Spleen (tissue), 11 donors: ENCODE results near the gene SLC5A7. TPM values are rescaled to one million over a fixed set of nuclear protein-coding genes. Genes with fewer than 3 reads are reported as not detected.

Experiments
- DNase-seq: peaks from one replicate; pipeline ENCODE4 v3.0.0-alpha.2; 2020
- H3K27ac ChIP-seq, 8 donors: fragments of 200-600 bp; sonication (generic) in 7 of 8; 1 replicate in 4 of 8; 2 replicates in 4 of 8; pipeline versions ENCODE4 v1.5.0 to v1.8.0; 2016 to 2021; ENCODE audit warnings: inconsistent platforms in 4 of 8, mild to moderate bottlenecking in 4 of 8, moderate library complexity in 1 of 8
- H3K27me3 ChIP-seq, 7 donors: fragments of 200-600 bp; sonication (generic) in 6 of 7; replicated peaks in 1 of 7; 1 replicate in 4 of 7; 2 replicates in 3 of 7; pipeline versions ENCODE4 v1.5.0 to v1.8.0; 2016 to 2021; ENCODE audit warnings: inconsistent platforms in 3 of 7, mild to moderate bottlenecking in 1 of 7
- H3K36me3 ChIP-seq, 6 donors: fragments of 200-600 bp; sonication (generic) in 5 of 6; 1 replicate in 4 of 6; 2 replicates in 2 of 6; pipeline versions ENCODE4 v1.5.0 to v1.8.0; 2016 to 2021; ENCODE audit warnings: inconsistent platforms in 2 of 6
- H3K4me1 ChIP-seq, 6 donors: fragments of 200-600 bp; sonication (generic) in 5 of 6; 1 replicate in 3 of 6; 2 replicates in 3 of 6; pipeline versions ENCODE4 v1.5.0 to v1.8.0; 2016 to 2021; ENCODE audit warnings: inconsistent platforms in 3 of 6
- H3K4me3 ChIP-seq, 8 donors: fragments of 200-600 bp; sonication (generic) in 7 of 8; 1 replicate in 4 of 8; 2 replicates in 4 of 8; pipeline versions ENCODE4 v1.5.0 to v1.8.0; 2016 to 2021; ENCODE audit warnings: inconsistent platforms in 4 of 8, mild to moderate bottlenecking in 4 of 8, moderate library complexity in 2 of 8
- H3K9me3 ChIP-seq, 8 donors: fragments of 200-600 bp; sonication (generic) in 7 of 8; 1 replicate in 4 of 8; 2 replicates in 4 of 8; pipeline versions ENCODE4 v1.5.0 to v1.8.0; 2016 to 2021; ENCODE audit warnings: inconsistent platforms in 4 of 8
- POLR2A ChIP-seq, 3 donors: fragments of 450-650 bp; IDR thresholded peaks; one replicate each; pipeline ENCODE4 v1.5.1; 2017; ENCODE audit warnings: antibody characterized with exemption in 3 of 3, mild to moderate bottlenecking in 1 of 3
- POLR2AphosphoS5 ChIP-seq, 3 donors: sonication (generic); formaldehyde crosslinking; IDR thresholded peaks; one replicate each; pipeline ENCODE4 v1.5.1; 2017; ENCODE audit warnings: antibody characterized with exemption in 3 of 3
- WGBS, 5 donors: extraction: QIAGEN DNeasy Blood & Tissue Kit in 3 of 5; methylation state at CpG; one replicate each; pipeline versions ENCODE4 v1.1.5 to v1.1.7; 2013 to 2018; 5-methylcytosine and 5-hydroxymethylcytosine counted together
- intact Hi-C: fragments of 100-400 bp; cut with DNase I; formaldehyde crosslinking; loops from one replicate; pipeline ENCODE4 v1.15.0; 2023; ENCODE audit warnings: low total_unique reads
- polyA plus RNA-seq, 3 donors: library from polyadenylated mRNA; stranded (reverse); fragments of 200-250 nt; gene quantifications; one replicate each; pipeline ENCODE4 v1.2.1, GENCODE V29; 2013
- total RNA-seq, 7 donors: library from RNA; depleted of rRNA in 3 of 7; stranded (reverse); fragments of >200 nt in 3 of 7; fragmentation: NEBNext Ultra II Directional in 4 of 7; extraction: Animal tissue kit (Norgen Biotek cat#: 25700) in 4 of 7; gene quantifications; one replicate each; pipeline versions ENCODE4 v1.1.0 to v1.2.1, GENCODE V29; 2016 to 2021
- TF ChIP-seq, protein P1 (sequence below), 11 experiments: fragments of 200-600 bp in 7 of 11; fragments of 450-650 bp in 4 of 11; sonication (generic) in 4 of 11; IDR thresholded peaks in 8 of 11; conservative IDR thresholded peaks in 3 of 11; 1 replicate in 7 of 11; 2 replicates in 4 of 11; pipeline versions ENCODE4 v1.4.0 to v1.8.0; 2016 to 2021; ENCODE audit warnings: antibody characterized with exemption in 11 of 11, inconsistent platforms in 4 of 11, mild to moderate bottlenecking in 1 of 11
- donor health status: healthy with polysubstance abuse.
- donor health status: DM: no; HTN: no; CAD: no; lungs with moderate emphysema.
- donor health status: DM: no; HTN: no; CAD: no.
- donor health status: Bipolar disorder and iron deficiency.
- donor health status: healthy.
- donor health status: DM: no; HTN: no; CAD: no.
- donor health status: DM: yes; HTN: yes; CAD: no.

SLC5A7 gene
- total and polyA plus RNA-seq, 10 donors, result 0.02 TPM; not detected in 9

DNA sequence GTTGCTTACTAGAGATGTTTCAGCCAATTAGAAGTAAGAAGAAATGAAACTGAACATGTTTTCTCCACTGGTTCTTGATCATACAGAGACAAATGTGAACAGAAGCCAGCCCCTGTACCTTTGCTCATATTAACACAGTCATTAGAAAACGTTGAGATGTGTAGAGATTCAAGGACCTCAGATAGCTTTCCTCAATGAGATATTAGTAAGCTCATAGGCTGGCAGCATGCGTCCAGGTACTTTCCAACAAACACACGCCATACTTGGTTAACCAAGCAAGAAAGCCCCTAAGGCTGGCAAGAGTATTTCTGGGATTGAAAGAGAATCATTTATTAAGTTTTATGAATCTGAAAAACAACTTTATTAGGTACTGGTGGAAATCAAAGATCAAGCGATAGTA, 37.5 kb downstream of the SLC5A7 start:
- 71 to 87% (median 80%) methylated on average over 4 of the region's 4 CpGs for WGBS, 5 donors
- intact Hi-C loops, result no loop called here
- no peaks in the 10 kb centered on the region for H3K27me3 ChIP-seq
- no peaks in the 10 kb centered on the region for H3K9me3 ChIP-seq
- H3K4me1 ChIP-seq, result no peaks in the 10 kb centered on the region
- H3K36me3 ChIP-seq, result no peaks in the 10 kb centered on the region
- TF ChIP-seq, protein P1, sequence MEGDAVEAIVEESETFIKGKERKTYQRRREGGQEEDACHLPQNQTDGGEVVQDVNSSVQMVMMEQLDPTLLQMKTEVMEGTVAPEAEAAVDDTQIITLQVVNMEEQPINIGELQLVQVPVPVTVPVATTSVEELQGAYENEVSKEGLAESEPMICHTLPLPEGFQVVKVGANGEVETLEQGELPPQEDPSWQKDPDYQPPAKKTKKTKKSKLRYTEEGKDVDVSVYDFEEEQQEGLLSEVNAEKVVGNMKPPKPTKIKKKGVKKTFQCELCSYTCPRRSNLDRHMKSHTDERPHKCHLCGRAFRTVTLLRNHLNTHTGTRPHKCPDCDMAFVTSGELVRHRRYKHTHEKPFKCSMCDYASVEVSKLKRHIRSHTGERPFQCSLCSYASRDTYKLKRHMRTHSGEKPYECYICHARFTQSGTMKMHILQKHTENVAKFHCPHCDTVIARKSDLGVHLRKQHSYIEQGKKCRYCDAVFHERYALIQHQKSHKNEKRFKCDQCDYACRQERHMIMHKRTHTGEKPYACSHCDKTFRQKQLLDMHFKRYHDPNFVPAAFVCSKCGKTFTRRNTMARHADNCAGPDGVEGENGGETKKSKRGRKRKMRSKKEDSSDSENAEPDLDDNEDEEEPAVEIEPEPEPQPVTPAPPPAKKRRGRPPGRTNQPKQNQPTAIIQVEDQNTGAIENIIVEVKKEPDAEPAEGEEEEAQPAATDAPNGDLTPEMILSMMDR (IDR thresholded peaks at IDR 0.05 in 8 of 11, conservative IDR thresholded peaks at IDR 0.05 in 3 of 11), result no peak
- no peak for TF ChIP-seq POLR2AphosphoS5 (IDR thresholded peaks at IDR 0.05)
- no peak for TF ChIP-seq POLR2A (IDR thresholded peaks at IDR 0.05)
- no peak for DNase-seq
- no peak overlapping the region for H3K27ac ChIP-seq
- H3K4me3 ChIP-seq, result no peak overlapping the region

GRCh38 chr2:108026092-108026794, 39.9 kb downstream of the SLC5A7 start:
- Histone ChIP-seq H3K9me3 (peaks cover 0 to 3% (median 0%) of the 10 kb centered on the region in 8 donors), H3K27ac (no peak overlapping the region)
- WGBS, 5 donors, result 83 to 96% (median 93%) methylated on average over 1 of the region's 1 CpG

DNA sequence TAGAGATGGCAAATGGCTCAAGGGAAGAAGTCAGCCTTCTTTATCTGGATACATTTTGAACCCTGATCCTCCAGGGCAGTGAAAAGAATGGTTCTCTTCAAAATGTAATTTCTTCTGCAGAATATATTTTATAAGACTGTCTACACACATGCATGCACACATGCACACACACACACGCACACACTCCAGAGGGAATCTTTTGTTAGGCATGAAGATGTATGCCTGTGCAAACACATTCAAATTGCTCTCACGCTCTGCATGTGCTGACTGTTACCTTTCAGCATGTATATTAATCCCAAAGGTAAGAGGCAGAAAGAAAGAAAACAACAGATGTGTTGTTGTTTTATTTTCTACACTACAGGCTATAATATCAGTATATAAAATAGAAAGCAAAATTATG, 43.2 kb downstream of the SLC5A7 start:
- H3K4me1 ChIP-seq, result no peaks in the 10 kb centered on the region
- H3K27ac ChIP-seq, result no peak overlapping the region
- no peak overlapping the region for H3K4me3 ChIP-seq
- intact Hi-C loops, result no loop called here
- H3K27me3 ChIP-seq, result no peaks in the 10 kb centered on the region
- 83 to 93% (median 91%) methylated on average over 2 of the region's 2 CpGs for WGBS, 5 donors
- no peak for DNase-seq
- H3K9me3 ChIP-seq, result peaks cover 0 to 13% (median 3%) of the 10 kb centered on the region in 8 donors
- TF ChIP-seq POLR2A (IDR thresholded peaks at IDR 0.05) (no peak), POLR2AphosphoS5 (IDR thresholded peaks at IDR 0.05) (no peak)
- TF ChIP-seq, protein P1 (IDR thresholded peaks at IDR 0.05 in 8 of 11, conservative IDR thresholded peaks at IDR 0.05 in 3 of 11), result no peak
- H3K36me3 ChIP-seq, result no peaks in the 10 kb centered on the region

More at GRCh38 chr2:108026092-108026794, 39.9 kb downstream of the SLC5A7 start:
- no peak for TF ChIP-seq POLR2A (IDR thresholded peaks at IDR 0.05)
- TF ChIP-seq, protein P1 (IDR thresholded peaks at IDR 0.05 in 8 of 11, conservative IDR thresholded peaks at IDR 0.05 in 3 of 11), result no peak
- no peak for TF ChIP-seq POLR2AphosphoS5 (IDR thresholded peaks at IDR 0.05)
- intact Hi-C loops, result no loop called here
- DNase-seq, result no peak
- Histone ChIP-seq H3K36me3 (no peaks in the 10 kb centered on the region), H3K4me1 (no peaks in the 10 kb centered on the region), H3K4me3 (no peak overlapping the region), H3K27me3 (no peaks in the 10 kb centered on the region)

DNA sequence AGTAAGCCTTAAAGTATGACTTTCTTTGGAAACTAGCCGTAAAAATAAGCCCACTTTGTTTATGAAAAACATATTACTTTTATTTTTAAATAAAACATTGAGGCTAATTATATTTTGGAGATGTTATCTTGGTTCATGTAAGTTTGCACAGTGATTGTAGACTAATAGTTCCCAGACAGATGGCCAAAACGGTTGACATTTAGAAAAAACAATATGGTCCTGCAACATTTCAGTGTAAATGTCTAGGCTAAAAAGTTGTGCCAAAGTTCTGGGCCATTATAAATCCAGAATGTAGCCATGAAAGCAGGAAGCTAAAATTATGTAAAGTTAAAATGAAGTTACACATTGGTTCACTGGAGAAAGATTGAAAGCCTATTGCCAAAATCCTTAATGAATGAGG, 43.6 kb downstream of the SLC5A7 start:
- 59 to 78% (median 69%) methylated on average over 2 of the region's 2 CpGs for WGBS, 5 donors
- no peak for TF ChIP-seq POLR2AphosphoS5 (IDR thresholded peaks at IDR 0.05)
- TF ChIP-seq, protein P1 (IDR thresholded peaks at IDR 0.05 in 8 of 11, conservative IDR thresholded peaks at IDR 0.05 in 3 of 11), result no peak
- TF ChIP-seq POLR2A (IDR thresholded peaks at IDR 0.05), result no peak
- intact Hi-C loops, result no loop called here
- Histone ChIP-seq H3K27ac (no peak overlapping the region), H3K36me3 (no peaks in the 10 kb centered on the region), H3K27me3 (no peaks in the 10 kb centered on the region), H3K9me3 (peaks cover 0 to 13% (median 3%) of the 10 kb centered on the region in 8 donors), H3K4me3 (no peak overlapping the region), H3K4me1 (no peaks in the 10 kb centered on the region)
- no peak for DNase-seq
